Measurements from ENCODE around the gene DRD1.

The DRD1 gene

GRCh38 chr5:175485631-175486030, 41.6 kb upstream of the DRD1 start:
- no peak overlapping the region for H3K4me3 ChIP-seq (ENCODE audit: low read depth, low read length)
- DNase-seq (ENCODE audit: low read depth), result no peak
- no peak for TF ChIP-seq CTCF (conservative IDR thresholded peaks at IDR 0.05; ENCODE audit: low read depth, low read length)

GRCh38 chr5:175484829-175485228, 40.8 kb upstream of the DRD1 start:
- no peak overlapping the region for H3K4me3 ChIP-seq (ENCODE audit: low read depth, low read length)
- no peak for DNase-seq (ENCODE audit: low read depth)
- no peak for TF ChIP-seq CTCF (conservative IDR thresholded peaks at IDR 0.05; ENCODE audit: low read depth, low read length)

GRCh38 chr5:175484322-175484721, 40.3 kb upstream of the DRD1 start:
- no peak for DNase-seq (ENCODE audit: low read depth)
- H3K4me3 ChIP-seq (ENCODE audit: low read depth, low read length), result no peak overlapping the region
- no peak for TF ChIP-seq CTCF (conservative IDR thresholded peaks at IDR 0.05; ENCODE audit: low read depth, low read length)

GRCh38 chr5:175483337-175483736, 39.4 kb upstream of the DRD1 start:
- no peak overlapping the region for H3K4me3 ChIP-seq (ENCODE audit: low read depth, low read length)
- no peak for DNase-seq (ENCODE audit: low read depth)
- no peak for TF ChIP-seq CTCF (conservative IDR thresholded peaks at IDR 0.05; ENCODE audit: low read depth, low read length)

GRCh38 chr5:175479125-175479881, 35.3 kb upstream of the DRD1 start:
- peak overlapping the region; percentile 89 for H3K4me3 ChIP-seq (ENCODE audit: low read depth, low read length)
- no peak for DNase-seq (ENCODE audit: low read depth)
- TF ChIP-seq CTCF (conservative IDR thresholded peaks at IDR 0.05; ENCODE audit: low read depth, low read length), result no peak

- peak within 1 kb of the TSS; percentile 89 for H3K4me3 ChIP-seq (ENCODE audit: low read depth, low read length)
- peak; percentile 73 for DNase-seq (ENCODE audit: low read depth)
- no peak for TF ChIP-seq CTCF (conservative IDR thresholded peaks at IDR 0.05; ENCODE audit: low read depth, low read length)
These were observed 34.6 kb upstream of the DRD1 start, which contains the start of gene SFXN1 for GRCh38 chr5:175478384-175479124. Gene SFXN1, plus strand, starts transcription at chr5:175478560. Its CDS starts 13,544 bp downstream, at chr5:175492104.

Data from choroid plexus epithelial cell (primary cell).